Measurements from ENCODE around the gene ABLIM3. TPM values are rescaled to one million over a fixed set of nuclear protein-coding genes. Genes with fewer than 3 reads are reported as not detected.

The ABLIM3 gene
- total and polyA plus RNA-seq, 2 donors (not counting 3 experiments of a cell fraction or from before 2014, with no cell fraction given), result 16.7 to 42.1 TPM

GRCh38 chr5:149211566-149211965 lies 70.3 kb downstream of the ABLIM3 start:
- intact Hi-C loops (cut with micrococcal nuclease), result no loop called here
- H2AFZ ChIP-seq (ENCODE audit: low read depth, low read length), result no peak overlapping the region
- H3K79me2 ChIP-seq (ENCODE audit: control insufficient read depth, insufficient read depth, low read length), result no peaks in the 10 kb centered on the region
- H4K20me1 ChIP-seq (replicated peaks; ENCODE audit: control insufficient read depth, extremely low read depth, insufficient read depth, low read length), result no peaks in the 10 kb centered on the region
- H3K9me1 ChIP-seq (replicated peaks; ENCODE audit: control insufficient read depth, extremely low read depth, insufficient read depth, low read length), result no peaks in the 10 kb centered on the region
- H3K4me1 ChIP-seq (ENCODE audit: control insufficient read depth, extremely low read depth, insufficient read depth, low read length), result peaks cover 36% of the 10 kb centered on the region
- H3K27me3 ChIP-seq (ENCODE audit: control insufficient read depth in 2 of 2, insufficient read depth in 2 of 2, low read length in 2 of 2), result no peaks in the 10 kb centered on the region
- FAIRE-seq (peak; percentile 53), DNase-seq (ENCODE audit: low read depth, low spot score) (no peak)
- no peak overlapping the region for H3K9ac ChIP-seq (replicated peaks; ENCODE audit: extremely low read depth, insufficient read depth, low read length)
- ChIA-PET POLR2A (no interaction called here), CTCF (interaction anchor here (0.7 to 2.4 kb wide), 8 partner anchors 9 to 81 kb away, joined by 3 to 18 read pairs (median 6); partner anchors contain the start of gene ABLIM3)
- no peak overlapping the region for H3K4me3 ChIP-seq (replicated peaks in 1 of 3; ENCODE audit: insufficient read depth in 1 of 3, low read depth in 1 of 3, low read length in 3 of 3)
- H3K4me2 ChIP-seq (ENCODE audit: insufficient read depth, low read length), result peak overlapping the region; percentile 1
- BruUV-seq (replicated peaks), result no TSS peak
- H3K36me3 ChIP-seq (ENCODE audit: control insufficient read depth in 2 of 2, extremely low read depth in 1 of 2, insufficient read depth in 2 of 2, low read length in 2 of 2), result no peaks in the 10 kb centered on the region
- no peak for TF ChIP-seq MYC (IDR thresholded peaks at IDR 0.05; ENCODE audit: low read depth, low read length)
- TF ChIP-seq FOS (IDR thresholded peaks at IDR 0.05; ENCODE audit: borderline replicate concordance, insufficient read depth, low read length), result no peak
- TF ChIP-seq POLR2A (IDR thresholded peaks at IDR 0.05; ENCODE audit: low read depth, low read length), result no peak
- no peak for TF ChIP-seq GATA2 (IDR thresholded peaks at IDR 0.05; ENCODE audit: insufficient read depth, insufficient read length, low read depth, low read length)
- TF ChIP-seq MAX (IDR thresholded peaks at IDR 0.05; ENCODE audit: insufficient read depth, insufficient read length), result no peak
- no peak for TF ChIP-seq CTCF (IDR thresholded peaks at IDR 0.05; ENCODE audit: extremely low read depth in 1 of 2, insufficient read depth in 1 of 2, low read depth in 1 of 2, low read length in 2 of 2)
- no peak for TF ChIP-seq EZH2 (IDR thresholded peaks at IDR 0.05; ENCODE audit: borderline replicate concordance, low read depth, low read length, severe bottlenecking)
- TF ChIP-seq JUN (IDR thresholded peaks at IDR 0.05; ENCODE audit: borderline replicate concordance, insufficient read depth, insufficient read length, low read depth), result no peak
- TF ChIP-seq POLR2AphosphoS5 (IDR thresholded peaks at IDR 0.05; ENCODE audit: insufficient read depth, low read depth, low read length), result no peak
- no peaks in the 10 kb centered on the region for H3K9me3 ChIP-seq (replicated peaks; ENCODE audit: control insufficient read depth, insufficient read depth, low read length)
- peak overlapping the region; percentile 64 for H3K27ac ChIP-seq (ENCODE audit: insufficient read depth, low read depth, low read length)
- dilution Hi-C loops (cut with MboI; ENCODE audit: extremely low pct_ligation_motif_present, low sequenced_read_pairs), result no loop called here
